ENCODE data around the gene DLG4.
"Not testable (repeated sequence)": the region's sequence is repeated elsewhere in the genome, so short reads cannot be mapped to it uniquely, and the experiment has no call there.

The DLG4 gene

GRCh38 chr17:7249214-7249613 lies 29.6 kb upstream of the DLG4 start:
- no peak for DNase-seq

DNA sequence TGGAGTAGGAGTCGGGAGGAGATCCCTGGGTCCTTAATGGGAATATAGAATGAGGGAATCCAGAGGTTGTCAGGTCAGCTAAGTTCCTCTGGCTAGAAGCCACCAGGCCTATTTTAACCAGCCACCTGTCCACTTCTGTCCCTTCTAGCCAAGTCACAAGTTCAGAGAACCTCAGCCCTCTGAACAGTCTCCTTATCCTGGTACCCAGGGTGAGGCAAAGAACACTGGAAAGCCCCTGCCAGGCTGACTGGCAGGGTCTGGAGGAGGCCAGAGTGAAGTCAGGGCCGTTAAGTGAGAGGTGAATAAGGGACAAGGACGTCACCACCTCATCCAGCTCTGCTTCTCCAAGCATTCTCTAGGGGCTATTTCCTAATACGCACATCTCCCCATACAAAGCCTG lies 29.2 kb upstream of the DLG4 start:
- no peak for DNase-seq

GRCh38 chr17:7246779-7247178 lies 27.1 kb upstream of the DLG4 start:
- no peak for DNase-seq

- DNase-seq: not testable (repeated sequence)
These were observed 24.2 kb upstream of the DLG4 start for GRCh38 chr17:7243838-7244237.

DNA sequence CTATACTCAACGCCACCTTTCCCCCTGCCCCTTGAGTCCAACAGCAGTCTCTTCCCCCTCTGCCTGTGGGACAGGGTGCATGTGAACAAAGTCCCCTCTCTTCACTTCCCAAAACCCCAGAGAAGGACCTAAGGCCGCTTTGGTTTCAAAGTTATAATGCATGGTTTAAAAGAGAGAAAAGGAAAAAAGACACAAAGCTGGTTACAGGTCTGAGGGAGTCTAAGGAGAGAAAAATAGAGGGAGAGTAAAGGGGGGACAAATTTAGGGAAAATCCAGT lies 23.8 kb upstream of the DLG4 start:
- no peak for DNase-seq

DNA sequence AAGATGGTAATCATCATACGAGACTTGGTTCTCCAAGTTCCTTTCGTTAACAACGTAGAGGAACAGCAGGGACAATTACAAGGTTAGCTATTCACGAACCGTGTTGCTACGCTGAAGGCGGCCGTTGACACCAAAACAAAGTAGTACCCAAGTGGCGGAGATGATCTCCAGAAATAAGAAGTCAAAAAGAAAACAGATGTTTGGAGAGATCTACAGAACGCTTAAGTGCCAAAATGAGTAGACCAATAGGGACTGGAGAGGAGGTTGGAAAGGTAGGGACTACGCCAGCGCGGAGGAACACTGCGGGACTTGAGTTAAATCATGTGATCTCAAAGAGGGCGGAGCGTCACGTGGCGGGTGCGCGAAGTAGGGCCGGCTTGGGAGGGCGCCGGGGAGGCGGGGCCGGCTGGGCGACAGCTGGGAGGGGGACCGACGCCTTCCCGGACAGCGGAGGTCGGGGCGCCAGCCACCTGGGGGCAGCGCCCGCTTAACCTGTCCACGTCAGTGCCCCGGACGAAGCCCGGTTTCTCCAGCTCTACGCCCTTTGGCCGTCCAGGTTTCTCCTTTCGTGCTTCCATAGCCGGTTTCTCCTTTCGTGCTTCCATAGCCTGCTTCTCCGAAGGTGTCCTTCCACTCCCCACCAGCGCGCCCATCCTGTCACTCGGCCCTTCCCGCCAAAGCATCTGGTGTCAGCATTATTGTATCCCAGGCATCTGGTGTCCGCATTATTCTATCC lies 23.2 kb upstream of the DLG4 start:
- DNase-seq: peak; percentile 96

GRCh38 chr17:7241783-7242716 lies 22.4 kb upstream of the DLG4 start, which contains the start of gene GABARAP:
TSS of gene GABARAP (minus strand) at chr17:7242449. CDS start at chr17:7242330, 119 bp downstream.
- DNase-seq: peak; percentile 92

GRCh38 chr17:7241090-7241733 lies 21.6 kb upstream of the DLG4 start:
- no peak for DNase-seq

GRCh38 chr17:7240375-7240774 lies 20.7 kb upstream of the DLG4 start:
- no peak for DNase-seq

DNA sequence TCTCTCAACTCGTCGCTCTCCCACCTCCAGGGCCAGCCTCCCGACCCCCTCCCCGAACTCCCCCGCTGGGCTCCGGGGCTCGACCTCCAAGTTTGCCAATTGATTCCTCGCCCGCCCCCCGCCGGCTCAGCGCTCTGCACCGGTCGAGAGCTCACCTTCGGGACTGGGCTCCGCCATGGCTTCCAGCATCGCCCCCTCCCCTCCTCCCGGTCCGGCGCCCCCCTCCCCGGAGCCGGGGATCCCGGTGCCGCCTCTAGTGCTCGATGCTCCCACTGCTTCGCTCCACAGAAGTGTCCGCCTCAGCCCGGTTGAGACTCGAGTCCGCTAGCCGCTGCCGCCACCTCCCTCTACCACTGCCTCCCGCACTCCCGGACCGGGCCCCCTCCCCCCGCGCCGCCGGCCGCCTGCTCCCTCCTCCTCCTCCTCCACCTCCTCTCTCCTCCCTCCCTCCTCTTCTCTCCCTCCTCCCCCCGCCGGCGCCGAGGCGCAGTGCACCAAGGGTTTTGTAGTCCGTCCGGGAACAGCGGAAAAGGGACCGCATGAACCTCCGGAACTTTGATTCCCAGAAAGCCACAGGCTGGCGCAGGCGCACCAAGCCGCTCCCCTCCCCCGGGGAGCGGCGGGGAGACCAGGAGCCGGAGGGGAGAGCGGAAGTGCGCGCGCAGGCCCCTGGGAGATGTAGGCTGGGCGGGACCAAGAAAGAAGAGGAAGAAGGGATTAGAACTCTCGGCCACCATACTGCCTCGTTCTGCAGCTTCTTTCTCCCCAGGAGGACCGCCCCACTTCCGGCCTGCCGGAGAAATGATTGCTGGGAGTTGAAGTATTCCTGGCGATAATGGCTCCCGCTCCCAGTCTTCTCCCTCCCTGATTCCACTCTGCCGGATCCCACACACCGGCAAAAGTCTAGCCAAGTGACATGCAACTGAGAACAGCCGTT lies 19.7 kb upstream of the DLG4 start, which contains the start of gene PHF23:
Gene PHF23 (minus strand): TSS at position 367 of the 937 bp plus-strand sequence. CDS start 178 bp downstream, at position 189.
- DNase-seq: peak; percentile 100

DNA sequence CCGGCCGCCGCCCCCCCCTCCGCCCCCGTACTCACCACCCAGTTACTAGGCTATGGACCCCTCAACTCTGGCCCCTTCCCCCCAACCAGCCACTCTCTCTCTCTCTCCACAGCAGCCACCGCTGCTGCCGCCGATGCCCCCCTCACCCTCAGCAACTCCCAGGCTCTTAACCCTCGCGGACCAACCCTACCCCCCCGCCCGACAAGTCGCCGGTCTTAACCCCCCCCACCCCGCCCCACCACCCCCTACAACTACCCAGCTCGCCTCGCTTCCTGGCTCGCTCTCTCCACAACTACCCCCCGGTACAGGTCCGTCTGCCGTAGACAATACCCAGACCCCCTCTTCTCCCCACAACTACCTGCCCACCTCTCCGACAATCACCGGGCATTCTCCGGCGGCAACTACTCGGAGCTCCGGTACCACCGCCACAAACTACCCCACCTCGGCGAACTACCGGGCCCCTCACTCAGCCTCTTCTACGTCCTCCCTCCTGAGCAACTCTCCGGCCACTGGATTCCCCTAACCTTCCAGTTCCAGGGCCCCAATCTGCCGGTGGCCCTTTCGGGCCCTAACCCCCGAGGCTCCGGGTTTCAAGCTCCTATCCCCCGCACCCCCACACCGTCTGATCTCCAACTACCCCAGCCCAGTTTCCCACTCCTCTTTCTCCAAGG lies 18.9 kb upstream of the DLG4 start:
- peak; percentile 47 for DNase-seq

DNA sequence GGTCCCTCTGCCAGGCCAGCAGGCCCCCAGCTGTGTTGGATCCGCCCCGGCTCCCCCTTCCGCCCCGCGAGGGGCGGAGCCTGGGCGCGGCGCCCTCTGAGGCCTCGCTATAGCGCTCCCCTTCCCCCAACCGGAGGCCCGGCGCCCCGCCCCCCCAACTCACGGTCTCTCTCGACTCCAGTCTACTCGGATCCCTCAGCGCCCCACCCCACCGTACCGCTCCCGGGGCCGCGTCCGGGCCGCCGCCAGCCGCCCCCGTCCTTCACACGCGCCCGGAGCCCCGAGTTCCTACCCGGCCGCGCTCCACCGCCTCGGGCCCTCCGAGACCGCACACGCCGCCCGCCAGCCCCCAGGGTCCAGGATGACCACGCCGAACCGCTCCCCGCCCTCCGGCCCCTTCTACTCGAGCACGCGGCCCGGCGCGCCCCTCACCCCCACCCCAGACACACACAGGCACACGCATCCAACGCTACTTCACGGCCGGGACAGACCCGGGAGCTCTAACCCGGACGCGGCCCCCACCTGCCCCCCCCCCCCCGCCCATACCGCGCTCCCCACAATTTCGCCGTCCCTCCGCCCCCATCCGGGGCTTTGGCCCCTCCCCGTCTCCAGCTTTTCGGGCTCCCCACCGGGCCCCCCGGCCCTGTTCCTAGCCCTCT lies 18.3 kb upstream of the DLG4 start:
- peak; percentile 77 for DNase-seq

DNA sequence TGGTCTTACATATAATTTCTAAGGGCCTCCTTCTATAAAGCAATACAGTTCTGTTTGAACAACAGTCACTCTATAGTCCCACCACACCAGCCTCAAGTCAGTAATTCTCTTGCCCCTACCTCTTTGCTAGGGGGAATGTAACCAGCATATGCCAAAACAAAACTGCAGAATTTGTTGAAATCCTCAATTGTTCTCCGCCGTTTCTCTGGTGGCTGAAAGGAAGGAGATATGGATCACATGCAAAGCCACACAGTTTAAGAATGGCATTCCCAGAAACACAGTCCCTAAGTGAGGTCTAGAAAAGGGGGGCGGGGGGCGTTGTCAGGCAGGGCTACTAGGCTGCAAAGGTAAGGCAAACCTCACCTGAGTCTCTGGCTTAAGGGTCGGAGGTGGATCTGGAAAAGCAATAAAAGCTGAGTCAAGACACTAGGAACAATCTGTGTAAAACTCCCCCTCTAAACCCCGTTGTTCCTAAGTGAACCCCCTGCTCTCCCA lies 17.7 kb upstream of the DLG4 start:
- DNase-seq: no peak

- DNase-seq: no peak
These were observed 17.2 kb upstream of the DLG4 start for GRCh38 chr17:7236808-7237207.

- DNase-seq: no peak
These were observed 16.3 kb upstream of the DLG4 start for GRCh38 chr17:7235693-7236665.

GRCh38 chr17:7234083-7234951 lies 14.7 kb upstream of the DLG4 start, which contains the start of gene DVL2:
TSS of gene DVL2 (minus strand) at chr17:7234517. CDS start at chr17:7234262, 255 bp downstream.
- peak; percentile 96 for DNase-seq

DNA sequence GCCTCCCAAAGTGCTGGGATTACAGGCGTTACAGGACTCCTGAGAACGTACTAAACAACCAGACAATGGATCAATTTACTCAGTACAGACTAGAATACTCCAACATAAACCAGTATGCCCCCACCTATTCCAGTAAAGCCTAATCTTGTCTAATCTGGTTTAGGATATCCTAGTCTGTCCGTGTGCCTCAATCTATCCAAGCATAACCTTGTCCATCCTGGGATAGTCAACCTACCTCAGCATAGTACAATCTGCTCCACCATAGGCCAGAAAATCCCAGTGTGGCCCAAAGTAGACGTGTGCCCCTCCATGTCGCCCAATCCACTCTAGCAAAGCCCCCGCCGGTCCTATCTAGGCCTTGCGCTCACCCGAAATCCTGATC lies 14.1 kb upstream of the DLG4 start:
- no peak for DNase-seq

- DNase-seq: no peak
These were observed 12.5 kb upstream of the DLG4 start for GRCh38 chr17:7232114-7232513.

All from fibroblast of skin of abdomen (primary cell).